K562 (cell line): Measurements from ENCODE around the gene KIAA2012. TPM values are rescaled to one million over a fixed set of nuclear protein-coding genes. Genes with fewer than 3 reads are reported as not detected.

Experiments
- ATAC-seq: fragments of 200-7000 bp; cut with Tn5 transposase; 3 replicates; pipeline ENCODE4 v1.9.1; 2020; ENCODE audit warnings: moderate library complexity
- BruUV-seq: library from RNA; stranded (reverse); fragments of 400-500 nt; replicated peaks from 2 replicates; lab custom pipeline; 2021; lab: Mats Ljungman, UMichigan
- CTCF ChIA-PET: fragments of 300-600 bp; formaldehyde crosslinking; extraction: SDS; loops from one replicate; lab custom pipeline; 2021; ENCODE audit warnings: low intra/inter-chr PET ratio; lab: Yijun Ruan, JAX
- POLR2A ChIA-PET: fragments of 300-600, 350-650 bp; sonication (Branson Sonifier 250); formaldehyde crosslinking; extraction: SDS; loops from one replicate; lab custom pipeline; 2021; ENCODE audit warnings: antibody characterized with exemption, inconsistent platforms; lab: Yijun Ruan, JAX
- DNase-seq, 4 experiments: peaks; one replicate each; pipeline versions ENCODE4 v3.0.0 to v3.0.0-alpha.2; 2011 to 2018; ENCODE audit warnings: low spot score in 3 of 4, mixed read lengths in 3 of 4; ENCODE audit errors: extremely low read depth in 1 of 4
- FAIRE-seq: peaks from 2 replicates; lab custom pipeline; 2011; peaks lifted over from hg19 to GRCh38; lab: Jason Lieb, UNC
- H2AFZ ChIP-seq: 2 replicates; pipeline ENCODE4 v1.6.0; 2011; ENCODE audit warnings: low read depth, low read length, control low read depth, inconsistent platforms
- H3K27ac ChIP-seq: fragments of 200-600 bp; 3 replicates; pipeline ENCODE4 v1.8.0; 2011; ENCODE audit warnings: low read depth, mild to moderate bottlenecking, control low read depth, inconsistent platforms, low read length, moderate library complexity, mixed read lengths; ENCODE audit errors: extremely low read depth
- H3K27me3 ChIP-seq, 2 experiments: fragments of 300-600 bp in 1 of 2; 2 replicates in 1 of 2; 3 replicates in 1 of 2; pipeline versions ENCODE4 v1.6.0 to v1.8.0; 2011; ENCODE audit warnings: inconsistent platforms in 2 of 2, low read length in 2 of 2, mild to moderate bottlenecking in 1 of 2, mixed read lengths in 1 of 2, moderate library complexity in 1 of 2; ENCODE audit not compliant: control insufficient read depth in 2 of 2, insufficient read depth in 2 of 2
- H3K36me3 ChIP-seq: fragments of 300-600 bp; 3 replicates; pipeline ENCODE4 v1.8.0; 2011; ENCODE audit warnings: mild to moderate bottlenecking, low read length, inconsistent platforms; ENCODE audit not compliant: control insufficient read depth, insufficient read depth
- H3K4me1 ChIP-seq, 2 experiments: fragments of 200-600 bp in 1 of 2; replicated peaks in 1 of 2; 2 replicates in 1 of 2; 3 replicates in 1 of 2; pipeline versions ENCODE4 v1.5.1 to v1.8.0; 2011; ENCODE audit warnings: inconsistent platforms in 2 of 2, low read length in 2 of 2, mild to moderate bottlenecking in 1 of 2, mixed read lengths in 1 of 2, moderate library complexity in 1 of 2; ENCODE audit not compliant: control insufficient read depth in 2 of 2, insufficient read depth in 2 of 2
- H3K4me2 ChIP-seq: 2 replicates; pipeline ENCODE4 v1.6.1; 2011; ENCODE audit warnings: low read length, control low read depth, inconsistent platforms, mixed read lengths; ENCODE audit not compliant: insufficient read depth
- H3K4me3 ChIP-seq: fragments of 200-600 bp; sonication (generic), shearing (Covaris generic); 2 replicates; pipeline ENCODE4 v1.5.1; 2016; ENCODE audit warnings: control low read depth, inconsistent platforms
- H3K79me2 ChIP-seq: fragments of 200-600 bp; 3 replicates; pipeline ENCODE4 v1.8.0; 2011; ENCODE audit warnings: low read length, inconsistent platforms; ENCODE audit not compliant: control insufficient read depth, insufficient read depth
- H3K9ac ChIP-seq, 2 experiments: 2 replicates each; pipeline versions ENCODE4 v1.6.0 to v1.6.1; 2011; ENCODE audit warnings: low read depth in 2 of 2, low read length in 2 of 2, control low read depth in 1 of 2, inconsistent platforms in 1 of 2, mild to moderate bottlenecking in 1 of 2, mixed read lengths in 1 of 2; ENCODE audit not compliant: insufficient read depth in 1 of 2
- H3K9me1 ChIP-seq: one replicate; pipeline ENCODE4 v1.6.0; 2011; ENCODE audit warnings: inconsistent platforms, mild to moderate bottlenecking, low read length, moderate library complexity; ENCODE audit not compliant: control insufficient read depth, insufficient read depth
- H3K9me3 ChIP-seq: replicated peaks from 2 replicates; pipeline ENCODE4 v1.5.1; 2011; ENCODE audit warnings: low read depth, low read length, inconsistent platforms; ENCODE audit not compliant: control insufficient read depth, insufficient read depth
- H4K20me1 ChIP-seq: replicated peaks from 2 replicates; pipeline ENCODE4 v1.6.1; 2011; ENCODE audit warnings: low read length, inconsistent platforms, mixed read lengths; ENCODE audit not compliant: control insufficient read depth, insufficient read depth
- COPS2 ChIP-seq: fragments of 450-650 bp; conservative IDR thresholded peaks from 2 replicates; pipeline ENCODE4 v1.6.1; 2016; ENCODE audit warnings: mild to moderate bottlenecking, moderate library complexity
- CXXC5 ChIP-seq: fragments of 250-450 bp; sonication (Bioruptor Pico); IDR thresholded peaks from 2 replicates; pipeline ENCODE4 v1.8.0; 2022; ENCODE audit warnings: inconsistent platforms, mild to moderate bottlenecking, moderate library complexity
- PKNOX1 ChIP-seq: fragments of 450-650 bp; IDR thresholded peaks from 2 replicates; pipeline ENCODE4 v1.6.1; 2016
- RCOR1 ChIP-seq, 2 experiments: IDR thresholded peaks; 2 replicates each; pipeline ENCODE4 v1.6.1; 2012; ENCODE audit warnings: low read depth in 2 of 2, low read length in 2 of 2, borderline replicate concordance in 1 of 2, improper control_type of control experiment in 1 of 2
- TEAD1 ChIP-seq, 2 experiments: fragments of 450-650 bp in 1 of 2; sonication (generic) in 1 of 2; formaldehyde crosslinking; IDR thresholded peaks; 2 replicates each; pipeline versions ENCODE4 v1.4.0 to v1.8.0; 2020 to 2022; ENCODE audit warnings: mild to moderate bottlenecking in 2 of 2, missing genetic modification reagents in 1 of 2
- ZNF717 ChIP-seq: fragments of 250-450 bp; sonication (Bioruptor Pico); IDR thresholded peaks from 2 replicates; pipeline ENCODE4 v1.5.0; 2021
- ZNF77 ChIP-seq: fragments of 250-450 bp; sonication (Bioruptor Pico); IDR thresholded peaks from 2 replicates; pipeline ENCODE4 v1.5.0; 2020
- WGBS: fragments of 100-300 bp; shearing (Covaris generic); methylation state at CpG from one replicate; pipeline ENCODE4 v1.1.6; 2016; ENCODE audit warnings: low coverage, mixed read lengths; ENCODE audit not compliant: insufficient coverage; ENCODE audit errors: missing lambda C conversion rate; 5-methylcytosine and 5-hydroxymethylcytosine counted together
- in situ Hi-C: fragments of 300-500 bp; cut with MboI; formaldehyde crosslinking; loops from 4 replicates; pipeline ENCODE4 v1.15.0; 2018; ENCODE audit warnings: inconsistent platforms, mixed read lengths
- intact Hi-C: fragments of 100-400 bp; cut with micrococcal nuclease; formaldehyde crosslinking; loops from 2 replicates; pipeline ENCODE4 v1.14.2; 2022
- polyA plus RNA-seq, 8 experiments: library from polyadenylated mRNA; depleted of rRNA in 4 of 8; stranded (reverse) in 5 of 8; unstranded in 3 of 8; fragments of >200 nt; fragmentation: Nextera tagmentation in 2 of 8; fragmentation: Illumina TruSeq in 1 of 8; extraction: Ambion mirVana in 2 of 8; extraction: Trizol in 1 of 8; gene quantifications; 2 replicates each; pipeline versions ENCODE4 v1.2.1 to v1.2.3, GENCODE V29; 2011 to 2014; ENCODE audit warnings: inconsistent platforms in 1 of 8, missing spikeins in 1 of 8
- small RNA-seq: library from RNA; depleted of rRNA; stranded (forward); fragments of <200 nt; gene quantifications from one replicate; pipeline ENCODE3, GENCODE V24; 2014
- total RNA-seq, 7 experiments: library from RNA; depleted of rRNA in 6 of 7; stranded (reverse); fragments of >200 nt in 6 of 7; fragmentation: Illumina TruSeq in 2 of 7; extraction: Trizol in 2 of 7; gene quantifications; 2 replicates each; pipeline versions ENCODE4 v1.2.1 to v1.2.3, GENCODE V29; 2011 to 2021; ENCODE audit warnings: low replicate concordance in 1 of 7
- TF ChIP-seq, protein P1 (sequence below): fragments of 450-650 bp; IDR thresholded peaks from 2 replicates; pipeline ENCODE4 v1.6.1; 2017; ENCODE audit warnings: antibody characterized with exemption, mild to moderate bottlenecking

Gene KIAA2012
- total and polyA plus RNA-seq, 9 of the 15 experiments (the other 6 are each of a cell fraction or from before 2014, with no cell fraction given) = not detected

DNA sequence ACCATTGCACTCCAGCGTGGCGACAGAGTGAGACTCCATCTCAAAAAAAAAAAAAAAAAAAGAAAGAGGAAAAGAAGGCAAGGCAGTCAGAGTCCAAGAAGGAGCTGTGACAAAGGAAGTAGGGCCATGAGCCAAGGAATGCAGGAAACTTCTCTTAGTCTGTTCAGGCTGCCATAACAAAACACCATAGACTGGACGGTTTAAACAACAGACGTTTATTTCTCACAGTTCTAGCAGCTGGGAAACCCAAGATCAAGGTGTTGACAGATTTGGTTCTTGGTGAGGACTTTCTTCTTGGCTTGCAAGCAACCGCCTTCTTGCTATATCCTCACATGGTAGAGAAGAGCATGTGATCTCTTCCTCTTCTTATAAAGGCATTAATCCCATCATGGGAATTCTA lies 178.4 kb downstream of the KIAA2012 start:
- no peaks in the 10 kb centered on the region for H3K4me1 ChIP-seq
- intact Hi-C loops = no loop called here
- H2AFZ ChIP-seq = no peak overlapping the region
- BruUV-seq = no TSS peak
- DNase-seq = no peak
- H3K27ac ChIP-seq = no peak overlapping the region
- in situ Hi-C loops = no loop called here
- TF ChIP-seq COPS2 (no peak), ZNF77 (CRISPR knock-in tag) (no peak), RCOR1 (IDR thresholded peaks at IDR 0.05; ENCODE audit: borderline replicate concordance in 1 of 2, low read depth in 2 of 2, low read length in 2 of 2) (no peak), ZNF717 (no peak), CXXC5 (CRISPR knock-in tag) (no peak), PKNOX1 (no peak), TEAD1 (CRISPR knock-in tag; IDR thresholded peaks at IDR 0.05) (no peak)
- TF ChIP-seq, protein P1, sequence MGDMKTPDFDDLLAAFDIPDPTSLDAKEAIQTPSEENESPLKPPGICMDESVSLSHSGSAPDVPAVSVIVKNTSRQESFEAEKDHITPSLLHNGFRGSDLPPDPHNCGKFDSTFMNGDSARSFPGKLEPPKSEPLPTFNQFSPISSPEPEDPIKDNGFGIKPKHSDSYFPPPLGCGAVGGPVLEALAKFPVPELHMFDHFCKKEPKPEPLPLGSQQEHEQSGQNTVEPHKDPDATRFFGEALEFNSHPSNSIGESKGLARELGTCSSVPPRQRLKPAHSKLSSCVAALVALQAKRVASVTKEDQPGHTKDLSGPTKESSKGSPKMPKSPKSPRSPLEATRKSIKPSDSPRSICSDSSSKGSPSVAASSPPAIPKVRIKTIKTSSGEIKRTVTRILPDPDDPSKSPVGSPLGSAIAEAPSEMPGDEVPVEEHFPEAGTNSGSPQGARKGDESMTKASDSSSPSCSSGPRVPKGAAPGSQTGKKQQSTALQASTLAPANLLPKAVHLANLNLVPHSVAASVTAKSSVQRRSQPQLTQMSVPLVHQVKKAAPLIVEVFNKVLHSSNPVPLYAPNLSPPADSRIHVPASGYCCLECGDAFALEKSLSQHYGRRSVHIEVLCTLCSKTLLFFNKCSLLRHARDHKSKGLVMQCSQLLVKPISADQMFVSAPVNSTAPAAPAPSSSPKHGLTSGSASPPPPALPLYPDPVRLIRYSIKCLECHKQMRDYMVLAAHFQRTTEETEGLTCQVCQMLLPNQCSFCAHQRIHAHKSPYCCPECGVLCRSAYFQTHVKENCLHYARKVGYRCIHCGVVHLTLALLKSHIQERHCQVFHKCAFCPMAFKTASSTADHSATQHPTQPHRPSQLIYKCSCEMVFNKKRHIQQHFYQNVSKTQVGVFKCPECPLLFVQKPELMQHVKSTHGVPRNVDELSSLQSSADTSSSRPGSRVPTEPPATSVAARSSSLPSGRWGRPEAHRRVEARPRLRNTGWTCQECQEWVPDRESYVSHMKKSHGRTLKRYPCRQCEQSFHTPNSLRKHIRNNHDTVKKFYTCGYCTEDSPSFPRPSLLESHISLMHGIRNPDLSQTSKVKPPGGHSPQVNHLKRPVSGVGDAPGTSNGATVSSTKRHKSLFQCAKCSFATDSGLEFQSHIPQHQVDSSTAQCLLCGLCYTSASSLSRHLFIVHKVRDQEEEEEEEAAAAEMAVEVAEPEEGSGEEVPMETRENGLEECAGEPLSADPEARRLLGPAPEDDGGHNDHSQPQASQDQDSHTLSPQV = no peak
- H3K9ac ChIP-seq = no peak overlapping the region
- H3K9me1 ChIP-seq = no peaks in the 10 kb centered on the region
- no peak overlapping the region for H3K4me3 ChIP-seq
- ATAC-seq = no peak
- H3K27me3 ChIP-seq = no peaks in the 10 kb centered on the region
- H3K36me3 ChIP-seq = no peaks in the 10 kb centered on the region
- H4K20me1 ChIP-seq = no peaks in the 10 kb centered on the region
- no peak for FAIRE-seq
- no peaks in the 10 kb centered on the region; the same call in 1 of the 2 replicates for H3K9me3 ChIP-seq
- WGBS = 19% methylated on average over 3 of the region's 5 CpGs
- no peaks in the 10 kb centered on the region for H3K79me2 ChIP-seq
- no peak overlapping the region for H3K4me2 ChIP-seq
- POLR2A ChIA-PET = no interaction called here
- CTCF ChIA-PET = no interaction called here

Small RNA genes within 50 kb of the gene (small RNA-seq; reads per million reads assigned to genes)
- not detected for gene AC079354.2

Other genes starting within 250 kb of the KIAA2012 start
- gene FZD7, start 39.4 kb upstream of the KIAA2012 start, total RNA-seq (2014; rRNA removed) = 0.91 and 1.6 TPM in 2 replicates
- 0.54 and 0.69 TPM in 2 replicates for gene FZD7, start 39.4 kb upstream of the KIAA2012 start, total RNA-seq (2014; rRNA removed; fragmentation: Illumina TruSeq; extraction: Trizol)
- gene FZD7, start 39.4 kb upstream of the KIAA2012 start, total RNA-seq (2015; rRNA removed; fragmentation: Illumina TruSeq; extraction: Trizol) = 0.54 and 0.57 TPM in 2 replicates
- 1.9 and 2.4 TPM in 2 replicates for gene FZD7, start 39.4 kb upstream of the KIAA2012 start, total RNA-seq (2021)
- gene FZD7, start 39.4 kb upstream of the KIAA2012 start, polyA plus RNA-seq (2011; rRNA removed) = 0.72 and 0.85 TPM in 2 replicates
- gene FZD7, start 39.4 kb upstream of the KIAA2012 start, polyA plus RNA-seq (2014; fragmentation: Illumina TruSeq; extraction: Trizol) = 0.56 and 0.79 TPM in 2 replicates
- under 1 TPM; 0.11 to 0.18 TPM for gene FZD7, start 39.4 kb upstream of the KIAA2012 start, polyA plus RNA-seq (2014; fragmentation: Nextera tagmentation; extraction: Ambion mirVana)
- 0.81 and 0.88 TPM in 2 replicates for gene FZD7, start 39.4 kb upstream of the KIAA2012 start, polyA plus RNA-seq (2014; rRNA removed)
- 63.7 and 67.3 TPM in 2 replicates for gene SUMO1, start 165.3 kb downstream of the KIAA2012 start, total RNA-seq (2014; rRNA removed)
- 110 and 126 TPM in 2 replicates for gene SUMO1, start 165.3 kb downstream of the KIAA2012 start, total RNA-seq (2014; rRNA removed; fragmentation: Illumina TruSeq; extraction: Trizol)
- gene SUMO1, start 165.3 kb downstream of the KIAA2012 start, total RNA-seq (2015; rRNA removed; fragmentation: Illumina TruSeq; extraction: Trizol) = 82.8 and 92.0 TPM in 2 replicates
- gene SUMO1, start 165.3 kb downstream of the KIAA2012 start, total RNA-seq (2021) = 67.5 and 70.0 TPM in 2 replicates
- 63.1 and 84.6 TPM in 2 replicates for gene SUMO1, start 165.3 kb downstream of the KIAA2012 start, polyA plus RNA-seq (2011; rRNA removed)
- 117 and 140 TPM in 2 replicates for gene SUMO1, start 165.3 kb downstream of the KIAA2012 start, polyA plus RNA-seq (2014; fragmentation: Illumina TruSeq; extraction: Trizol)
- gene SUMO1, start 165.3 kb downstream of the KIAA2012 start, polyA plus RNA-seq (2014; fragmentation: Nextera tagmentation; extraction: Ambion mirVana) = 100 to 1,000 TPM; 279 to 292 TPM
- 79.6 and 83.2 TPM in 2 replicates for gene SUMO1, start 165.3 kb downstream of the KIAA2012 start, polyA plus RNA-seq (2014; rRNA removed)
- gene NOP58, start 192.5 kb downstream of the KIAA2012 start, total RNA-seq (2014; rRNA removed) = 120 and 132 TPM in 2 replicates
- gene NOP58, start 192.5 kb downstream of the KIAA2012 start, total RNA-seq (2014; rRNA removed; fragmentation: Illumina TruSeq; extraction: Trizol) = 208 and 241 TPM in 2 replicates
- gene NOP58, start 192.5 kb downstream of the KIAA2012 start, total RNA-seq (2015; rRNA removed; fragmentation: Illumina TruSeq; extraction: Trizol) = 199 and 215 TPM in 2 replicates
- gene NOP58, start 192.5 kb downstream of the KIAA2012 start, total RNA-seq (2021) = 135 and 142 TPM in 2 replicates
- gene NOP58, start 192.5 kb downstream of the KIAA2012 start, polyA plus RNA-seq (2011; rRNA removed) = 113 and 163 TPM in 2 replicates
- 193 and 218 TPM in 2 replicates for gene NOP58, start 192.5 kb downstream of the KIAA2012 start, polyA plus RNA-seq (2014; fragmentation: Illumina TruSeq; extraction: Trizol)
- 100 to 1,000 TPM; 290 to 332 TPM for gene NOP58, start 192.5 kb downstream of the KIAA2012 start, polyA plus RNA-seq (2014; fragmentation: Nextera tagmentation; extraction: Ambion mirVana)
- 185 and 192 TPM in 2 replicates for gene NOP58, start 192.5 kb downstream of the KIAA2012 start, polyA plus RNA-seq (2014; rRNA removed)